NCI-H1048 (cell line): ENCODE results near the gene OR10V1.

Source experiments
- DNase-seq: peaks from one replicate; lab custom pipeline; 2025; lab: John Stamatoyannopoulos, UW

OR10V1 gene

DNA sequence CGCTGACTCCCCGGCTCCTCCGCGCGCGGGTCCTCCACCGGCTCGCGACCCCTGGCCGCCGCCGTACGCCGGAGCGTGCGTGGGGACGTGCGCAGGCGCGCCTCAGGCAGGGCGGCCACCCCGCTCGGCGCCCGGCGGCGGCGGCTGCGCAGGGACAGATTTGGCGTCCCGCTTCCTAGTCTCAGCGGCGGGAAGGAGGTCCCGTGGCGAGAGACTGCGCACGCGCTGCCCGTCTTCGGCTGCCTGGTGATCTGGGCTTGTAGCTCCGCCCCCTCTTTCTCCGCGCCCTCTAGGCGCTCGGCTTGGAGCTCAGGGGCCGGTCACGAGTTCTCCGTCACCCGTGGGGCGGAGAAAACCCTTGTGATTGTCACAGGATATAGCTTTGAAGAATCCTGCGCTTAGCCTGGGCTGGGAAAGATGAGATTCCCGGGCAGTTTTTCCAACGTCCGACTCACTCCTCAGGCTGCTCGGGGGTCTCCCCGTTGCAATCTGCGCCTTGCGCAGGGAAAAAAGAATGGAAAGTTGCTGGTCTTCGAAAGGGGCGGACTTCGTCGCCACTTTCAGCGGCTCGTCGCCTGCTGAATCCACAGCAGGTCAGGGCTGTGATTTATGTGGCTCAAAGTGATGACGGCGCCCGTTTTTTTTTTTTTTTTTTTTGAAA, 44.6 kb downstream of the OR10V1 start, which contains the start of gene PATL1:
Gene PATL1 (minus strand): TSS at position 88 of the 661 bp plus-strand sequence. CDS start 142 bp downstream, outside the sequence.
- peak; percentile 95 for DNase-seq

DNA sequence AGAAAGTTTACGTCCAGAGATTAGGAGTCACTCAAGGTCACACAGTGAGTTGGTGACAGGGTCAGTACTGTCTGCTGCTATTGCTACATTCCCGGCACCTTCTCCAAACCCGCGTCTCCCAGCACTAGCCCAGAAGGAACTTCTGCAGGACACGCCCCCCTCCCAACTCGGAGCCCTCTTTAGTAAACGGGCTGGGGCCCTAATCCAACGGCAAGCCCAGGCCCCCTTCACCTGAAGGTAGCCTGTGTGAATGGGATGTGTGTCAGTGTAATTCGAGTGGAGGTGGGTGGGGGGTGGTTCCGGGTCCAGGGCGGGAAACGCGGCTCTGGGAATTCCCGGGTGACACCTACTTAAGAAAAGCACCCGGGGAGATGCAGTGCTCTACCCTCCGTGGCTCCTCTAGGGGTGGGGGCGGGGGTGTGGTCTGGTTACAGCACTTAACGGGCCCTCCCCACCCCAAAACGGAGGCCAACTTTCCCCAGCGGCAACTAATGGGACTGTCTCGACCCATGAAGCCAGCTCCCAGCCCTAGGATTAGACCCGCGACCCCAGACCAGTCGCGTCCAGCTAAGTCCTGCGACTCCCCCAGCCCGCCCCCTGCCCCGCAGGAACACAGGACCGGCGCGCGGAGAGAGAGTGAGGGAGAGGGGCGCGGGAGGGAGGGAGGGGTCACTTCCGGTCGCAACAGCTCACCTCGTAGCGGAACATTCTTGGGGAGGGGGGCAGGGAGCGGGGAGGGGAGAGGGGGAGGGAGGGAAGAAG, 45.3 kb downstream of the OR10V1 start:
- peak; percentile 39 for DNase-seq

GRCh38 chr11:59667812-59668187, 45.8 kb downstream of the OR10V1 start:
- DNase-seq, result no peak

GRCh38 chr11:59666969-59667368, 46.7 kb downstream of the OR10V1 start:
- DNase-seq, result no peak
